Activated T-cell treated with anti-CD3 and anti-CD28 coated beads, Interleukin-2, amount 50 U/mL, for 24 hours (primary cell): ENCODE data around the gene LEFTY1.
A peak's percentile ranks its signal among the peaks of the same experiment; 100 is the strongest.
"Not testable (repeated sequence)": the region's sequence is repeated elsewhere in the genome, so short reads cannot be mapped to it uniquely, and the experiment has no call there.

Experiments
- DNase-seq: peaks from one replicate; pipeline ENCODE4 v3.0.0-alpha.2; 2020
- H3K27ac Mint-ChIP-seq: 2 replicates; pipeline ENCODE4 v1.8.0; 2020; ENCODE audit warnings: mild to moderate bottlenecking, mixed read lengths
- H3K27me3 Mint-ChIP-seq: 2 replicates; pipeline ENCODE4 v1.8.0; 2020; ENCODE audit warnings: mixed read lengths
- H3K36me3 Mint-ChIP-seq: 2 replicates; pipeline ENCODE4 v1.8.0; 2020; ENCODE audit warnings: low read depth, mixed read lengths
- H3K4me1 Mint-ChIP-seq: 2 replicates; pipeline ENCODE4 v1.8.0; 2020; ENCODE audit warnings: low read depth, mixed read lengths
- H3K4me3 Mint-ChIP-seq: 2 replicates; pipeline ENCODE4 v1.8.0; 2020; ENCODE audit warnings: mild to moderate bottlenecking, moderate library complexity, mixed read lengths
- H3K9me3 Mint-ChIP-seq: 2 replicates; pipeline ENCODE4 v1.8.0; 2020; ENCODE audit warnings: mixed read lengths

The LEFTY1 gene

GRCh38 chr1:225906467-225906866 lies 17.5 kb upstream of the LEFTY1 start:
- Mint-ChIP-seq H3K9me3 (no peaks in the 10 kb centered on the region), H3K27ac (no peak overlapping the region), H3K36me3 (no peaks in the 10 kb centered on the region), H3K4me3 (no peak overlapping the region), H3K27me3 (no peaks in the 10 kb centered on the region), H3K4me1 (peaks cover 24% of the 10 kb centered on the region)
- no peak for DNase-seq

- Mint-ChIP-seq H3K36me3 (no peaks in the 10 kb centered on the region), H3K27ac (no peak overlapping the region), H3K4me1 (peaks cover 16% of the 10 kb centered on the region), H3K9me3 (no peaks in the 10 kb centered on the region), H3K4me3 (no peak overlapping the region), H3K27me3 (no peaks in the 10 kb centered on the region)
- no peak for DNase-seq
Observed at GRCh38 chr1:225903623-225904022, 14.7 kb upstream of the LEFTY1 start.

- Mint-ChIP-seq H3K27ac (peak overlapping the region; percentile 66), H3K9me3 (no peaks in the 10 kb centered on the region), H3K36me3 (no peaks in the 10 kb centered on the region), H3K27me3 (no peaks in the 10 kb centered on the region), H3K4me3 (no peak overlapping the region), H3K4me1 (peaks cover 39% of the 10 kb centered on the region)
- DNase-seq = no peak
Observed at GRCh38 chr1:225899044-225899925, 10.3 kb upstream of the LEFTY1 start.

- H3K36me3 Mint-ChIP-seq = no peaks in the 10 kb centered on the region
- no peaks in the 10 kb centered on the region for H3K27me3 Mint-ChIP-seq
- peak; percentile 50 for DNase-seq
- peaks cover 39% of the 10 kb centered on the region for H3K4me1 Mint-ChIP-seq
- H3K27ac Mint-ChIP-seq = peak overlapping the region; percentile 83
- H3K9me3 Mint-ChIP-seq = no peaks in the 10 kb centered on the region
- H3K4me3 Mint-ChIP-seq = peak overlapping the region; percentile 33
Observed at GRCh38 chr1:225897595-225898514, 8.9 kb upstream of the LEFTY1 start.

GRCh38 chr1:225896937-225897549 lies 8.1 kb upstream of the LEFTY1 start:
- Mint-ChIP-seq H3K36me3 (no peaks in the 10 kb centered on the region), H3K4me3 (peak overlapping the region; percentile 33), H3K27ac (peak overlapping the region; percentile 83), H3K27me3 (no peaks in the 10 kb centered on the region), H3K9me3 (no peaks in the 10 kb centered on the region), H3K4me1 (peaks cover 39% of the 10 kb centered on the region)
- DNase-seq = peak; percentile 64

- Mint-ChIP-seq H3K9me3 (no peaks in the 10 kb centered on the region), H3K27me3 (no peaks in the 10 kb centered on the region), H3K27ac (peak overlapping the region; percentile 83), H3K4me3 (no peak overlapping the region), H3K4me1 (peaks cover 39% of the 10 kb centered on the region), H3K36me3 (no peaks in the 10 kb centered on the region)
- no peak for DNase-seq
Observed at GRCh38 chr1:225896494-225896893, 7.5 kb upstream of the LEFTY1 start.

GRCh38 chr1:225892307-225892706 lies 3.4 kb upstream of the LEFTY1 start:
- no peak overlapping the region for H3K27ac Mint-ChIP-seq
- H3K27me3 Mint-ChIP-seq = no peaks in the 10 kb centered on the region
- DNase-seq = no peak
- H3K36me3 Mint-ChIP-seq = no peaks in the 10 kb centered on the region
- H3K9me3 Mint-ChIP-seq = no peaks in the 10 kb centered on the region
- peaks cover 21% of the 10 kb centered on the region for H3K4me1 Mint-ChIP-seq
- H3K4me3 Mint-ChIP-seq = no peak overlapping the region

- no peak for DNase-seq
- H3K27ac Mint-ChIP-seq = no peak overlapping the region
- no peak overlapping the region for H3K4me3 Mint-ChIP-seq
- peaks cover 12% of the 10 kb centered on the region for H3K4me1 Mint-ChIP-seq
- no peaks in the 10 kb centered on the region for H3K27me3 Mint-ChIP-seq
- H3K9me3 Mint-ChIP-seq = no peaks in the 10 kb centered on the region
- no peaks in the 10 kb centered on the region for H3K36me3 Mint-ChIP-seq
Observed at GRCh38 chr1:225891229-225891972, 2.5 kb upstream of the LEFTY1 start.

GRCh38 chr1:225890346-225891228 lies 1.6 kb upstream of the LEFTY1 start:
- Mint-ChIP-seq H3K27ac (no peak overlapping the region), H3K4me3 (no peak overlapping the region), H3K36me3 (no peaks in the 10 kb centered on the region)

GRCh38 chr1:225889743-225890142 lies 797 bp upstream of the LEFTY1 start:
- Mint-ChIP-seq H3K27ac (no peak overlapping the region), H3K27me3 (no peaks in the 10 kb centered on the region), H3K4me1 (peaks cover 4% of the 10 kb centered on the region), H3K9me3 (no peaks in the 10 kb centered on the region), H3K36me3 (no peaks in the 10 kb centered on the region), H3K4me3 (no peak overlapping the region)
- DNase-seq = no peak

More at GRCh38 chr1:225890346-225891228, 1.6 kb upstream of the LEFTY1 start:
- Mint-ChIP-seq H3K4me1 (peaks cover 4% of the 10 kb centered on the region), H3K27me3 (no peaks in the 10 kb centered on the region), H3K9me3 (no peaks in the 10 kb centered on the region)
- no peak for DNase-seq

- H3K4me3 Mint-ChIP-seq = no peak overlapping the region
- no peaks in the 10 kb centered on the region for H3K9me3 Mint-ChIP-seq
- H3K27me3 Mint-ChIP-seq = no peaks in the 10 kb centered on the region
- H3K36me3 Mint-ChIP-seq = no peaks in the 10 kb centered on the region
- H3K27ac Mint-ChIP-seq = no peak overlapping the region
- DNase-seq = no peak
- peaks cover 10% of the 10 kb centered on the region for H3K4me1 Mint-ChIP-seq
Observed at GRCh38 chr1:225888289-225888897, 553 bp downstream of the LEFTY1 start.

- not testable (repeated sequence) for H3K27ac Mint-ChIP-seq, DNase-seq, H3K36me3 Mint-ChIP-seq, H3K9me3 Mint-ChIP-seq, H3K27me3 Mint-ChIP-seq, H3K4me3 Mint-ChIP-seq
- peaks cover 13% of the 10 kb centered on the region for H3K4me1 Mint-ChIP-seq
Observed at GRCh38 chr1:225887554-225888288, 1.2 kb downstream of the LEFTY1 start.
